Neural progenitor cell (in vitro differentiated cells): ENCODE measurements around the gene UCHL5.

ENCODE experiments used
- CTCF ChIP-seq: fragments of 200-600 bp; sonication (generic); IDR thresholded peaks from 2 replicates; pipeline ENCODE4 v1.5.1; 2017; ENCODE audit warnings: antibody characterized with exemption, mild to moderate bottlenecking
- EZH2phosphoT487 ChIP-seq: fragments of 200-600 bp; sonication (generic); IDR thresholded peaks from 2 replicates; pipeline ENCODE4 v1.6.1; 2017; ENCODE audit warnings: antibody characterized with exemption

GRCh38 chr1:193066606-193067005, 7.4 kb upstream of the UCHL5 start:
- TF ChIP-seq CTCF (no peak), EZH2phosphoT487 (no peak)
